Skin epidermis (tissue), 12 donors: ENCODE data around the gene CCDC192.
A peak's percentile ranks its signal among the peaks of the same experiment; 100 is the strongest.

ENCODE experiments used
- H3K27ac ChIP-seq, 21 experiments: fragments of 200-600 bp; sonication (generic) in 11 of 21; one replicate each; pipeline ENCODE4 v1.5.0; 2020; ENCODE audit warnings: mild to moderate bottlenecking in 3 of 21, inconsistent platforms in 2 of 21, moderate library complexity in 2 of 21
- H3K4me3 ChIP-seq, 7 experiments: fragments of 200-600 bp; sonication (generic) in 2 of 7; one replicate each; pipeline ENCODE4 v1.5.0; 2020; ENCODE audit warnings: inconsistent platforms in 2 of 7, mild to moderate bottlenecking in 2 of 7, moderate library complexity in 1 of 7

The CCDC192 gene

DNA sequence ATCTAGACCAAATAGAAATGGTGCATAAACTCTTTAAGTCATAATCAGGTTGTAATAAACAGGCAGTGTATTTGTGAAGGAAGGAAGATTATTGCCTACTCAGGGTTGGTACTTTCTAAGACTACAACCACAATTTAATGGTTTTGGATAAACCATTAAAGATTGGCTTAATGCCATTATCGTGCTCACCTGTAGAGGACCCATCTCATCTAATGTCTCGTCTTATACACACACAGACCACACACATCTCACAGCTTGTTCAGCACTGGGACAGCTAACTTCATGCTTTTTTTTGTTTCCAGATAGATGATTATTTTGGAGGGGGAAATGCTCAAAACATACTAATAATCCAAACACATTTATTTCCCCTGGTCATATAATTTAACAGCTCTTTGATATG is 204.7 kb downstream of the CCDC192 start:
- Histone ChIP-seq H3K27ac (no peak overlapping the region), H3K4me3 (no peak overlapping the region)

DNA sequence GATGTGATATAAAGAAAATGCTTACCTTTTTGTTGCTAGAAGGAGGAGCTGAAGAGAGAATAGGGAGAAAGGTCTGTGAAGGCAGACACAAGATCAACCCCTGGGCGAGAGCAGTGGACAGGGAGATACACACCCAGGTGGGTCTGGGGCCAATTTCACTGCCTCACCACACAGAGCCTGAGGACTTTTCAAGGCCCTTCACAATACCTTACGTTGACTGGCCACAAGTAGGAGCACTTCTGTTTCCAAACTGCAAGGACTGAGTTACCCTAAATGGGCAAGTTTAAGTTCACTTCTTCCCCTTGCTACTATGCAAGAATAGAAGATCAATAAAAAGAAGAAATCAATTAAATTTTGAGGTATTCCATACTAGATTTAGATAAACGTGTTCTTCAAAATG is 205.9 kb downstream of the CCDC192 start:
- no peak overlapping the region for H3K4me3 ChIP-seq
- no peak overlapping the region for H3K27ac ChIP-seq

DNA sequence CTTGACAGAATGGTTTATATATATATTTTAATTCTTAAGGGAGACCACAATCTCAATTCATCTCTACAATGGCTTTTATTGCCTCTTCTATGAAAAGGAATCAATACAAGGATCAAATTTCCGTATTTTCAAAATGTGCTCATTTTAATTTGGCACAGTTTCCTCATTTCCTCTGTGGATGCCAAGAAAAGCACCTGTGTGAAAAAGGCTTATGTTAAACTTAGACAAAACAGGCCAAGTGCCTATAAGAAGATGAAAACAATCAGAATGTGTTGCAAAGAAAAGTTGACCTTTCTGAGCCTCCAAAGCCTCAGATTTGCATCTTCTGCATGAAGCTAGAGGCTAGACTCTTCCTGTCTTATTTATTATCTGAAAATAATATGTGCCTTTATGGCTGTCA is 206.6 kb downstream of the CCDC192 start:
- Histone ChIP-seq H3K27ac (no peak overlapping the region), H3K4me3 (no peak overlapping the region)

DNA sequence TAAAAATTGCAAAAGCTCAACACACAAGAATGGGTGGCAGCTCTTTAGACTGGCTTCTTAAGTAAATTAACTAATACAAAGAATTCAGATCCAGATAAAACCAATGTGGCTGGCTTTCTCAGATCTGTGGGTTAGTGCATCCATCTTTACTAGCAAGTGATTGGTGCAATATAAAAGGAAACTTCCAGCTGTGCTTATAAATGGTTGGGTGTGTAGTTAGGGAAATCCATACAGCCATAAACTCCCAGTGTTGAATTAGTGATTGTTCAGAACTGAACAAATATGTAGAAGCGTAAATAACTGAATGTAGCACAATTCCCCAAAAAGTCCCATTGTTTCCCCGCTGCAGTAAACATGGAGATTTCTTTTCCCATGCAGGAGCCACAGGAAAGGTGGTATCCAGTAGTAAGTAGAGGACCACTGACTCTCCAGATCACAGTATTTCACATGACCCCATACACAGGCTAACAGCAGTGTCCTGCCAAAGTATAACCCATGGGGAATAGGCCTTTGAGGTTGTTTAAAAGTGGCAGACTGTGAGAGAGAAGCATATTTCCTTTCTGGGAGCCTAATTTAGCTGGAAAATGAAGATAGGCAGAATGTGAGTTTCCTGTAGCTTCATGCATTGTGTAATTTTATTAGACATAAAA is 207.2 kb downstream of the CCDC192 start:
- H3K27ac ChIP-seq = no peak overlapping the region
- H3K4me3 ChIP-seq = no peak overlapping the region

DNA sequence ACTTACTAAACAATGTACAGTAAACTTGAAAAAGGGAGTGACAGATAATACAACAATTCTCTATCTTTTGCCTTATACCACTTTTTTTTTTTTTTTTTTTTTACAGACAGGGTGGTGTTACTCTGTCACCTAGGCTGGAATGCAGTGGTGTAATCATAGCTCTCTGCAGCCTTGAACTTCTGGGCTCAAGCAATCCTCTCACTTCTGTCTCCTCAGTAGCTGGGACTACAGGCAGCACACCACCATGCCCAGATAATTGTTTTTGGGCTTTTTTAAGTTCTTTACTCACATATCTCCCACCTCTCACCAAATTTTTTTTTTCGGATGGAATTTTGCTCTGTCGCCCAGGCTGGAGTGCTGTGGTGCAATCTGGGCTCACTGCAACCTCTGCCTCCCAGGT is 208.4 kb downstream of the CCDC192 start:
- Histone ChIP-seq H3K4me3 (no peak overlapping the region), H3K27ac (no peak overlapping the region)

DNA sequence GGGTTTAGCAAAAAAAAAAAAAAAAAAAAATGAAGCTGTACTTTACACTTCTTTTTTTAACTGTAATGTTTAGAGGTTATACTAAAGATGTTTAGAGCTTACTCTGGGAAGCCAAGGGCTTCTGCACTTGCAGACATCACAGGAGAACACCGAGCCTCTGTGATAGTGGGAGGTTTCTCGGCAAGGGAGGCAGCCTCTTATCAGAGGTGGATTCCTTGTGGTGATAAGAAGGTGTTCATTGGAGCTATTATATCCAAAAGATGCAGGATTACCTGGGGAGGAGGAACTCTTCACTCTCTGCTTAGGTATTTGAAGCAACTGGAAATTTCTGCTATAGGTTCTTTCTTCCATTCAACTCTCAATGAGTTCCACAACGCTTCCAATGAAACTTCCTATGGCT is 209.2 kb downstream of the CCDC192 start:
- Histone ChIP-seq H3K4me3 (no peak overlapping the region), H3K27ac (no peak overlapping the region)

DNA sequence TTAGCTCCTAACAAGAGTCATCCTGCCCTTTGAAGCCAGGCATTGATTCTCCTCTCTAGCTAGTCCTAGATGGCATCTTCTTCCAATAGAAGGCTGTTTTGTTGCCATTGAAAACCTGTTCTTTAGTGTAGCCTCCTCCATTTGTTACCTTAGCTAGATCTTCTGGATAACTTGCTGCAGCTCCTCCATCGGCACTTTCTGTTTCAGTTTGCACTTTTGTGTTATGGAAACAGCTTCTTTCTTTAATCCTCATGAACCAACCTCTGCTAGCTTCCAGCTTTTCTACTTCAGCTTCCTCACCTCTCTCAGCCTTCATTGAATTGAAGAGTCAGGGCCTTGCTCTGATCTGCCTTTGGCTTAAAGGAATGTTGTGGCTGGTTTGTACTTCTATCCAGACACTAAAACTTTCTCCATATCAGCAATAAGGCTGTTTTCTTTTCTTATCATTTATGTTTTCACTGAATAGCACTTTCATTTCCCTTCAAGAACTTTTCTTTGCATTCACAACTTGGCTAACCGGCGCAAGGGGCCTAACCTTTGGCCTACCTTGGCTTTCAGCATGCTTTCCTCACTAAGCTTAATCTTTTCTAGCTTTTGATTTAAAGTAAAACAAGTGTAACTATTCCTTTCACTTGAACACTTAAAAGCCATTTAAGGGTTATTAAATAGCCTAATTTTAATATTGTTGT is 213.8 kb downstream of the CCDC192 start:
- peak overlapping the region in 2 of 21 experiments; percentile 5 to 42 for H3K27ac ChIP-seq

DNA sequence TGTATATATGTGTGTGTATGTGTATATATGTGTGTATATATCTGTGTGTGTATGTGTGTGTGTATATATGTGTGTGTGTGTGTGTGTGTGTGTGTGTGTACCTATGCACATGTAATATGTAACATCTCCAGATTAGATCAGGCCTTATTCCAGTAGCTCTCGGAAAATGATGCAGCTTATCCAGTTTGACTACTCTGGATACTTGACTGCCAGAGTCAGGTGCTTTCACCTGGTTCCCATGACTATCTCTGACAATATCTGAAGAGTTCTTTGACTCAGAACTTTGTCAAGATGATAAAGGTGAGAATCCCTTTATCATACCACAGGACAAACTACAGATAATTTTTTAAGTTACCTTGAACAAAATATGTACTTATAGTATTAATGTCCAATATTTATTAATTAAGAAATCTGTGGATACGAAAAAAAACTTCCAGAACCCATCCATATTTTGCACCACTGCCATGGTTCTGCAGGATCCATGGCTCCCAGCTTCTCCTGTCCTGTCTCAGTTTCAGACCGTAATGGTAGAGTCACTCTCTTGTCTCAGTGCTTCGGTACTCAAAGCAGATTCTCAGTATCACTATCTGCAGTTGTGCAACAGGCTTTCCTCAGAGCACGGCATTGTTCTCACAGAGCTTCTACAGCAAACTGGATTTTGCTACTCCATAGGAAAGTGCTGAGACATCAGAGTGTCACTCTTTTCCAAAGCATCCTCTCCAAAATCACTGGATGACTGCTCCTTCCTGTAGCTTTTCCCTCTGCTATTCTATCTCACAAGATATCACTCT is 216.0 kb downstream of the CCDC192 start:
- Histone ChIP-seq H3K4me3 (no peak overlapping the region), H3K27ac (no peak overlapping the region)

More for the DNA sequence above, 213.8 kb downstream of the CCDC192 start:
- no peak overlapping the region for H3K4me3 ChIP-seq

DNA sequence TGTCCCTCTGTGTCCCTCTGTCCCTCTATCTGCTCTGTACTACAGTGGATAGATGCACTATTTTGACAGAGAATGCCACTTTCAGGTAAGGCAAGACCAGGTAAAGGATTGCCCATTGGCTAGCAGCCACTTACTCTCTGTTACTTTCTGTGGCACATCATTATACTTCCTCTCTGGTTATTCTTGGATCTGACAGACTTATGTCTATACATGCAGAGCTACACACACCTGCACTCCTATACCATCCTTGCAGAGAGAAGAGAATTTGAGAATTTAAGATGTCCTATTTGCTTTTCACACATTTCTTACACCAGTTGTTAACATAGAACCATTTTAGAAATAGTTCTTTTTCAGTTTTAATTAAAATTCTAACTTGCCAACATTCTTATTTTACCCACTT is 216.6 kb downstream of the CCDC192 start:
- H3K27ac ChIP-seq = no peak overlapping the region
- no peak overlapping the region for H3K4me3 ChIP-seq

DNA sequence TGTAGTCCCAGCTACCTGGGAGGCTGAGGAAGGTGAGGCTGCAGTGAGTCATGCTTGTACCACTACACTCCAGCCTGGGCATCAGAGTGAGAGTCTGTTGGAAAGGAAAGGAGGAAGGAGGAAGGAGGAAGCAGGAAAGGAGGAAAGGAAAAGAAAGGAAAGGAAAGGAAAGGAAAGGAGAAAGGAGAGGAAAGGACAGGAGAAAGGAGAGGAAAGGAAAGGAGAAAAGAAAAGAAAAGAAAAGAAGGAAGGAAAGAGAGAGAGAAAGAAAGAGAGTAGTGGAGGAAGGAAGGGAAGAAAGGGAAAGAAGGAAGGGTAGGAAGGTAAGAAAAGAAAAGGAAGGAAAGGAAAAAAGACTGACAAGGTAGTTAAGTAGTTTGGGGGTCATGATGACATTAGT is 217.7 kb downstream of the CCDC192 start:
- no peak overlapping the region for H3K27ac ChIP-seq
- H3K4me3 ChIP-seq = no peak overlapping the region

DNA sequence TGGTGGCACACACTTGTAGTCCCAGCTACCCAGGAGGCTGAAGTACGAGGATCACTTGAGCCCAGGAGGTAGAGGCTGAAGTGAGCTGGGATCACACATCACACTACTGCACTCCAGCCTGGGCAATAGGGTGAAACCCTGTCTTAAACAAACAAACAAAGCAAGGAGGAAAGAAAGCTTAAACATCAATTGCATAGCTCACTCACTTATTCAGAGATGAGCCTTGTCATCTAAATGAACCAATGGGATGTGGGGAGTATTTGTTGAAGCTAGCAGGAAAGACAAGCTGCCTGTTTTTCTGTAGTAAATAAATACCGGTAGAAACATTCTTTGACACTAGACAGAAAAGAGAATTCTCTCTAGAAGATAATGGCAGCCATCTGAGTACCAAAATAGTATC is 219.4 kb downstream of the CCDC192 start:
- Histone ChIP-seq H3K27ac (no peak overlapping the region), H3K4me3 (no peak overlapping the region)

DNA sequence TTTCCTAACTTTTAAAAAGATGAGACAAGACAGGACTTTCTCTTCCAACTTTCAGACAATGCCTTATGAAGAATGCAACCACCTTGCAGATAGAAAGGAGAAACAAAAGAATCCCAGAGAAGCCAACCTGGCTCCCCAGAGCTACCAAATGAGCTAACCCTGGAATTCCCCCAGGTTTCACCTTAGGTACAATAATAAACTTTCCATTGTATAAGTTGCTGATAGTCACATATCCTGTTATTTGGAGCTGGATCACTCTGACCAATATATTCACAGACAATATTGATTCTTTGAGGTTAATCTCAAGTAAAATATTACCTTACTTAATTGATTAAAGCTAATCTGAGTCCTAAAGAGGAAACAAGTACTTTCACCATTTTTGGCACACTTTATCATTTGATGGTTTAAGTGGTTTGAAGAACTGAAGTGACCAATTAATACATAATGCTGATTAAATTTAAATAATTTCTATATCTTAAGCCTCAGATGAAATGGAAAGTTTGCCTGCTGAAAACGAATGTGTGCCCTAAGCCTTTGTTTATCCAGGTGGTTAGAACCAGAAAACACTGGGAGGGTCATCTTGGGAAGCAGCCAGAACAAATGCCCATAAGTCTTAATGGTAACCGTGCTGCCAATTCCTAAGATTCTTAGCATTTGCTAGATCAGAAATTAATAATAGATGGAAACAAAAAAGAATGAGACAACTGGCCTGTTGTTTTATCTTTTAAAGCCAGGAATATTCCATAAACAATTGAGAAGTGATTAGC is 220.8 kb downstream of the CCDC192 start:
- H3K27ac ChIP-seq = no peak overlapping the region

DNA sequence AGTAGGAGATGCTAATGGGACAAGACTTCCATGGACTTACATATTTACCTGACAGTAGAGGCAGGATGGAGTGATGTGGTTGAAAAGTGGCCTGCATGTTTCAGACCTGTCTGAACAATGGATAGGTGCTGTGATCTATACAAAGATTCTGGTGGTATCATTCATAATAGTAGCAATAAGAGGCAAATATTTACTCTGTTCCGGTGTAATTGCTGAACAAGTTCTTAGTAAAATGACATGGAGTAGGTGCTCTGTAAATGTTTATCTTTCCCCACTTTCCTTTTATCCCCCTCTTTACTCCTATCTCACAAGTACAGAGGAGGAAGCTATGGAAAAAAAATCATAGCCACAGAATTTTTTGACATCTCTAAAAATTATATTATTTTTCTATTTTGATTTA is 221.4 kb downstream of the CCDC192 start:
- no peak overlapping the region for H3K27ac ChIP-seq
- no peak overlapping the region for H3K4me3 ChIP-seq

More for the DNA sequence above, 220.8 kb downstream of the CCDC192 start:
- H3K4me3 ChIP-seq = no peak overlapping the region

DNA sequence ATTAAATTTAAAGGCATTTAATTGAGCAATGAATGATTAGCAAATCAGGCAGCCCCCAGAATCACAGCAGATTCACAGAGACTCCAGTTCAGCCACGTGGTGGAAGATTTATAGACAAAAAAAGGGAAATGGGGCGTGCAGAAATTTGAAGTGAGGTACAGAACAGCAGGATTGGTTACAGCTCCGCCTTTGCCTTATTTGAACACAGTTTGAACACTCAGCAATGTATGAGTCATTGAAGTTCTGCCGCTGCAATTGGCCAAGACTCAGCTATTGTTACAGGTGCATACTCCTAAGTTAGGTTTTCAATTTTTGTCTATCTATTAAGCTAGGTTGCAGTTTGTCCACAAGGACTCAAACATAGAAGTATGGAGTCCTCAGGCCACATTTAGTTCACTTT is 222.7 kb downstream of the CCDC192 start:
- Histone ChIP-seq H3K4me3 (no peak overlapping the region), H3K27ac (no peak overlapping the region)

DNA sequence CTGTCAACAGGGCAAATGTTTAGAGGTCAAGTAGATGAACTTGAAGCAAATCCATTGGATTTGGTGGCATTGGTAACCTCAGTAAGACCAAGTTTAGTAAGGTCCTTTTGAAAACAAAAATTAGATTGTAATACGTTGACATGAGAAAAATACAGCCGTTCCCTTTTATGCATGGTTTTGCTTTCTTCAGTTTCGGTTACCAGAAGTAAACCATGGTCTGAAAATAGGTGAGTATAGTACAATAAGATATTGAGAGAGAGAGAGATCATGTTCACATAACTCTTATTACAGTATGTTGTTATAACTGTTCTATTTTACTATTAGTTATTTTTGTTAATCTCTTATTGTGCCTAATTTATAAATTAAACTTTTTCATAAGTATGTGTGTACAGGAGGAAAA is 223.8 kb downstream of the CCDC192 start:
- no peak overlapping the region for H3K27ac ChIP-seq
- H3K4me3 ChIP-seq = no peak overlapping the region

DNA sequence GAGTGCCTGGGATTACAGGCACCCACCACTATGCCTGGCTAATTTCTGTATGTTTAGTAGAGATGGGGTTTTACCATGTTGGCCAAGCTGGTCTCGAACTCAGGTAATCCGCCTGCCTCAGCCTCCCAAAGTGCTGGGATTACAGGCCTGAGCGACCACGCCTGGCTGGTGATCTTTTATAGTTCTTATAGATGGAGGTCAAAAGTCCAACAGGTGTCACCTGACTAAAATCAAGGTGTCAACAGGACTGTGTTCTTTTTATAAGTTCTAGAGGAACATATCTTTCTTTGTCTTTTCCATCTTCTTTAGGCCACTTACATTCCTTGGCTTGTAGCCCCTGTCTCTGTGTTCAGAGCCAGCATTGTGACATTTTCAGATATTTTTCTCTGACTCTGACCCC is 224.9 kb downstream of the CCDC192 start:
- no peak overlapping the region for H3K27ac ChIP-seq
- H3K4me3 ChIP-seq = no peak overlapping the region

DNA sequence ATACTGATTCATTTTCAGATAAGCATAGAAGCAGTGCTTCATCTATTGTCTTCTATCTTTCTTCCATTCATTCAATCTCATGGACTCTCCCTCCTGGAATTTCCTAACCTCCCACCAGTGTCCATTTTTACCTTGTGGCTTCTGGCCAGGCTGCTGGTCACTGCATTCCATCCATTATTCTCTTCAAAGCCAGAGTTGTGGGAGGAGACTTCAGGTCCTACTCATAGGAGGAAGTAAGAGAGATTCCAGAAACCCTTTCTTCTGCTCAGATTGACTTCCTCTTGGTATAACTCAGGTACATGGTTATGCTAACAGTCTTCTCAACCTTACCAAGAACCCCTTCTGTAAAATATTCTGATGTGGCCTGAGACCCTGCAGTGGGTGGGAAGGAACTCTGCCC is 227.1 kb downstream of the CCDC192 start:
- no peak overlapping the region for H3K4me3 ChIP-seq
- no peak overlapping the region for H3K27ac ChIP-seq

DNA sequence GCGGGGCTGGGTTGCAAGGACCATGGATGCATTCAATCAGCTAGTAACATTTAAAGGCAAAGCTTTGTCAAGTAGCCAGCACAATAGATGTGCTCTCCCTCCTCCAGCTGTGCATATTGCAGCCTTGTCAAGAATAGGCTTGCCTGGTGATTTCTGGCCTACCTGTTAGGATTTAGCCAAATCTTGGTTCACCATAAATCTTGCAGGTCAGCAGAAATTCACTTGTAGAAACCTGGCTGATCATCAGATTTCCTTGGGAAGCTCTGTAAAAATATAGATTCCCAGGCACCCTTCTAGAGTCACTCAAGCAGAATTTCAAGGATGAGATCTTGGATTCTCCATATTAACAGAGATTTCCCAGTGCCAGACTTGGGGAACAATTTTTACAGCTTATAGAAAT is 228.2 kb downstream of the CCDC192 start:
- no peak overlapping the region for H3K4me3 ChIP-seq
- no peak overlapping the region for H3K27ac ChIP-seq

DNA sequence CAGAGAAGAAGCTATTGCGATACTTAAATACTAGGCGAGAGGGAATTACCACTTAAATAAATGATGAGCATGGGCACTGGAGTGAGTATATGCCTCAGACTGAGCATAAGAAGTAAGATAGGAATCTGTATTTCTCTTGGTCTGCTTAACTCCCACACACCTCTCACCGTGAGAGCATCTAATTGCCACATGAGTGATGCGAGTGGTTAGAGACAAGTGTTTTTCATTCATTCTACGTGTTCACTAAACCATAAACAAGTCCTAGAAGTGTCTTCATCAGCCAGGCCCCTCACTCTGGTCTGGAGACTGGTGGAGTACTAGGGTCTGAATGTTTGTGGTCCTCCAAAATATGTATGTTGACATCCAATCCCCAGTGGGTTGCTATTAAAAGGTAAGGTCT is 230.2 kb downstream of the CCDC192 start:
- no peak overlapping the region for H3K4me3 ChIP-seq
- no peak overlapping the region for H3K27ac ChIP-seq

DNA sequence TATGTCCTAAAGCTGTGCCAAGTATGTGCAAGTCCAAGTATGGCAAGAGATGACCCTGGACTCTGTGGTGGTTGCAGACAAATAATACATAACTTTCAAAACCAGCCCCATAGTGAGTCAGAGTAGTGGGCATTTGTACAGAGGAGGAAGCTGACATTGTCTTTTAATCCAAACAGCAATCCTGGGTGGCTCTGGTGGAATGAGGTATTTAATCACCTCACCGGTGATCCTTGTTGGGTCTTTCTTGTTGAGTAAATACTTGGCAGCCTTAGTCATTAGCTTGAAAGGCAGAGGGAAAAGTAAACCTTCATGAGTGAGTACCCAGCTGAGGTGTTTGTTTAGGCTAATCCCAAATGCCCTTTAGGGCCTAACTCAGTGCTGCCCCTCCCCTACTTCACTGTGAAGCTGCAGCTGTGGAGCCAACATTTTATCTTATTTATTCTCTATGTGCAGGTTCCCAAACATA is 231.6 kb downstream of the CCDC192 start:
- H3K4me3 ChIP-seq = no peak overlapping the region
- H3K27ac ChIP-seq = no peak overlapping the region
